ENCODE measurements around the gene CNTNAP1. TPM values are rescaled to one million over a fixed set of nuclear protein-coding genes. Genes with fewer than 3 reads are reported as not detected.

Gene CNTNAP1
- total and polyA plus RNA-seq, 10 of the 15 experiments (the other 5 are each of a cell fraction or from before 2014, with no cell fraction given), result 0.95 to 29.9 (median 10.4) TPM

DNA sequence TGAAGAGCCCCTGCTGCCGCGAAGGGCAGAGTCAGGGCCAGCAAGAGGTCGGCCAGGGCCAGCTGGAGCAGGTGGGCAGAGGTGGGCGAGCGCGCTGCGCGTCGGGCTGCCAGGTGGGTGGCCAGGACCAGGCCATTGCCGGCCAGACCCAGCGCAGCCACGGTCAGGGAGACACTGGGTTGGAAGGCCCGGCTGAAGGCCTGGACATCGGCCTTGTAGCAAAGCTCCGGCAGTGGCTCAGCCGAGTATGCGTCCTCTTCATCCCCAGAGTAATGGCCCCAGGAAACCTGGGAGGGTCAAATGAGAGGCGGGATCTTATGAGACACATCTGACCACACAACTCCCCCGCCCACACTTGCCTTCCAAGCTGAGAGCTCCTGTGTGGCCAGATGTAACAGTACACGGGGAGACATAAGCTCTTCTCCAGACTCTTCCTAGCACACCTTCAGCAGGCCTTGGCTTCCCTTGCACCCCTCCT, 2.0 kb upstream of the CNTNAP1 start:
- no peak for FAIRE-seq
- intact Hi-C loops (cut with micrococcal nuclease; ENCODE audit: unreplicated experiment), result loop anchor here (5.0 kb wide), 1 partner anchor 82 kb away; the partner anchor contains the start of gene RAMP2

More for the DNA sequence above, 2.0 kb upstream of the CNTNAP1 start:
- SMC1A ChIA-PET (ENCODE audit: uncharacterized antibody, unreplicated experiment), result interaction anchor here (0.7 to 8.3 kb wide), 14 partner anchors 11 to 339 kb away, joined by 3 to 124 read pairs (median 4); partner anchors contain the start of genes PSMC3IP, RETREG3 and TUBG1
- no peak for TF ChIP-seq HDAC2 (IDR thresholded peaks at IDR 0.05)
- no peak for TF ChIP-seq PAX5 (IDR thresholded peaks at IDR 0.05; ENCODE audit: borderline replicate concordance, low read depth, low read length)
- TF ChIP-seq, protein P1, sequence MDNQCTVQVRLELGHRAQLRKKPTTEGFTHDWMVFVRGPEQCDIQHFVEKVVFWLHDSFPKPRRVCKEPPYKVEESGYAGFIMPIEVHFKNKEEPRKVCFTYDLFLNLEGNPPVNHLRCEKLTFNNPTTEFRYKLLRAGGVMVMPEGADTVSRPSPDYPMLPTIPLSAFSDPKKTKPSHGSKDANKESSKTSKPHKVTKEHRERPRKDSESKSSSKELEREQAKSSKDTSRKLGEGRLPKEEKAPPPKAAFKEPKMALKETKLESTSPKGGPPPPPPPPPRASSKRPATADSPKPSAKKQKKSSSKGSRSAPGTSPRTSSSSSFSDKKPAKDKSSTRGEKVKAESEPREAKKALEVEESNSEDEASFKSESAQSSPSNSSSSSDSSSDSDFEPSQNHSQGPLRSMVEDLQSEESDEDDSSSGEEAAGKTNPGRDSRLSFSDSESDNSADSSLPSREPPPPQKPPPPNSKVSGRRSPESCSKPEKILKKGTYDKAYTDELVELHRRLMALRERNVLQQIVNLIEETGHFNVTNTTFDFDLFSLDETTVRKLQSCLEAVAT (IDR thresholded peaks at IDR 0.05), result peak; percentile 80
- no peak for TF ChIP-seq HDGF (IDR thresholded peaks at IDR 0.05)
- TF ChIP-seq, protein P2, sequence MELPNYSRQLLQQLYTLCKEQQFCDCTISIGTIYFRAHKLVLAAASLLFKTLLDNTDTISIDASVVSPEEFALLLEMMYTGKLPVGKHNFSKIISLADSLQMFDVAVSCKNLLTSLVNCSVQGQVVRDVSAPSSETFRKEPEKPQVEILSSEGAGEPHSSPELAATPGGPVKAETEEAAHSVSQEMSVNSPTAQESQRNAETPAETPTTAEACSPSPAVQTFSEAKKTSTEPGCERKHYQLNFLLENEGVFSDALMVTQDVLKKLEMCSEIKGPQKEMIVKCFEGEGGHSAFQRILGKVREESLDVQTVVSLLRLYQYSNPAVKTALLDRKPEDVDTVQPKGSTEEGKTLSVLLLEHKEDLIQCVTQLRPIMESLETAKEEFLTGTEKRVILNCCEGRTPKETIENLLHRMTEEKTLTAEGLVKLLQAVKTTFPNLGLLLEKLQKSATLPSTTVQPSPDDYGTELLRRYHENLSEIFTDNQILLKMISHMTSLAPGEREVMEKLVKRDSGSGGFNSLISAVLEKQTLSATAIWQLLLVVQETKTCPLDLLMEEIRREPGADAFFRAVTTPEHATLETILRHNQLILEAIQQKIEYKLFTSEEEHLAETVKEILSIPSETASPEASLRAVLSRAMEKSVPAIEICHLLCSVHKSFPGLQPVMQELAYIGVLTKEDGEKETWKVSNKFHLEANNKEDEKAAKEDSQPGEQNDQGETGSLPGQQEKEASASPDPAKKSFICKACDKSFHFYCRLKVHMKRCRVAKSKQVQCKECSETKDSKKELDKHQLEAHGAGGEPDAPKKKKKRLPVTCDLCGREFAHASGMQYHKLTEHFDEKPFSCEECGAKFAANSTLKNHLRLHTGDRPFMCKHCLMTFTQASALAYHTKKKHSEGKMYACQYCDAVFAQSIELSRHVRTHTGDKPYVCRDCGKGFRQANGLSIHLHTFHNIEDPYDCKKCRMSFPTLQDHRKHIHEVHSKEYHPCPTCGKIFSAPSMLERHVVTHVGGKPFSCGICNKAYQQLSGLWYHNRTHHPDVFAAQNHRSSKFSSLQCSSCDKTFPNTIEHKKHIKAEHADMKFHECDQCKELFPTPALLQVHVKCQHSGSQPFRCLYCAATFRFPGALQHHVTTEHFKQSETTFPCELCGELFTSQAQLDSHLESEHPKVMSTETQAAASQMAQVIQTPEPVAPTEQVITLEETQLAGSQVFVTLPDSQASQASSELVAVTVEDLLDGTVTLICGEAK (IDR thresholded peaks at IDR 0.05; ENCODE audit: borderline replicate concordance), result 0 out of 2 replicates have a peak, but pooled peaks have one; percentile 27
- TF ChIP-seq MYC (IDR thresholded peaks at IDR 0.05; ENCODE audit: insufficient read depth, insufficient read length, insufficient replicate concordance, low read length, severe bottlenecking), result no peak
- peak; percentile 26; the same call in 1 of the 2 replicates for TF ChIP-seq YY1 (IDR thresholded peaks at IDR 0.05; ENCODE audit: low read depth, low read length)
- 0 out of 2 replicates have a peak, but pooled peaks have one; percentile 8 for TF ChIP-seq NR2F1 (conservative IDR thresholded peaks at IDR 0.05)
- TF ChIP-seq EGR1 (IDR thresholded peaks at IDR 0.05; ENCODE audit: borderline replicate concordance in 1 of 2, low read depth in 2 of 2, low read length in 2 of 2), result peak in 1 of 2 experiments; percentile 45; a peak in 1 of 3 replicates
- peak; percentile 46; the same call in 1 of the 2 replicates for TF ChIP-seq EED (IDR thresholded peaks at IDR 0.05; ENCODE audit: low read depth)
- no peak for TF ChIP-seq SREBF1 (IDR thresholded peaks at IDR 0.05; ENCODE audit: low read length)
- no peak for TF ChIP-seq CREB1 (IDR thresholded peaks at IDR 0.05; ENCODE audit: low read depth)
- CTCF ChIA-PET, result interaction anchor here (0.6 to 10.1 kb wide), 27 partner anchors 9 to 144 kb away, joined by 3 to 239 read pairs (median 5); partner anchors contain the start of genes MLX, NAGLU, PSMC3IP and RETREG3
- in situ Hi-C loops (cut with MboI), result no loop called here
- WGBS (ENCODE audit: insufficient coverage, insufficient replicate concordance, low lambda C conversion rate, missing lambda C conversion rate), result 86% methylated on average over 20 of the region's 20 CpGs
- peaks cover 19% of the 10 kb centered on the region for H3K4me1 ChIP-seq (ENCODE audit: control insufficient read depth, insufficient read depth, low read length)
- peak overlapping the region; percentile 93 for H3K27ac ChIP-seq (ENCODE audit: control insufficient read depth, insufficient read depth)
- no peak for DNase-seq (ENCODE audit: low read depth, low spot score)
- H2AFZ ChIP-seq (ENCODE audit: control insufficient read depth, low read depth, low read length), result peak overlapping the region; percentile 83
- peaks cover 69% of the 10 kb centered on the region for H3K79me2 ChIP-seq (ENCODE audit: control insufficient read depth, insufficient read depth, low read length)
- peak overlapping the region; percentile 100 for H3K4me2 ChIP-seq (ENCODE audit: control insufficient read depth, insufficient read depth)
- no TSS peak for BruUV-seq (replicated peaks)
- RAD21 ChIA-PET (ENCODE audit: unreplicated experiment), result interaction anchor here (0.6 to 6.5 kb wide), 19 partner anchors 10 to 150 kb away, joined by 3 to 152 read pairs (median 4); partner anchors contain the start of genes PSMC3IP, RETREG3, TUBG1 and VPS25
- peak overlapping the region; percentile 82 for H3K4me3 ChIP-seq
- peak overlapping the region; percentile 51 for H3K9ac ChIP-seq (ENCODE audit: control insufficient read depth, insufficient read depth, low read length)
- H3K36me3 ChIP-seq (ENCODE audit: control insufficient read depth in 2 of 2, insufficient read depth in 2 of 2, low read length in 1 of 2), result peaks cover 0 to 1% of the 10 kb centered on the region in 2 experiments; a peak in 2 of 4 replicates
- no peak for ATAC-seq
- H4K20me1 ChIP-seq (ENCODE audit: control insufficient read depth, insufficient read depth), result no peaks in the 10 kb centered on the region
- no peaks in the 10 kb centered on the region for H3K27me3 ChIP-seq (replicated peaks in 1 of 2; ENCODE audit: control insufficient read depth in 2 of 2, insufficient read depth in 2 of 2, low read length in 1 of 2)
- POLR2A ChIA-PET, result interaction anchor here (0.7 to 6.5 kb wide), 9 partner anchors 24 to 102 kb away, joined by 3 to 120 read pairs (median 4); partner anchors contain the start of genes PSMC3IP, RETREG3 and TUBG1
- H3K9me3 ChIP-seq (replicated peaks; ENCODE audit: control insufficient read depth, insufficient read depth, low read length), result no peaks in the 10 kb centered on the region; the same call in 2 of the 3 replicates

Measured in GM12878 (cell line).